Stimulated activated CD4-positive, alpha-beta T cell treated with anti-CD3 and anti-CD28 coated beads, Interleukin-2, amount 100 ng/mL, for 24 hours (primary cell): Measurements from ENCODE around the gene UACA.
"Not testable (repeated sequence)": the region's sequence is repeated elsewhere in the genome, so short reads cannot be mapped to it uniquely, and the experiment has no call there.

Experiments
- DNase-seq, 2 donors: peaks; one replicate each; pipeline ENCODE4 v3.0.0-alpha.2; 2020

UACA gene

DNA sequence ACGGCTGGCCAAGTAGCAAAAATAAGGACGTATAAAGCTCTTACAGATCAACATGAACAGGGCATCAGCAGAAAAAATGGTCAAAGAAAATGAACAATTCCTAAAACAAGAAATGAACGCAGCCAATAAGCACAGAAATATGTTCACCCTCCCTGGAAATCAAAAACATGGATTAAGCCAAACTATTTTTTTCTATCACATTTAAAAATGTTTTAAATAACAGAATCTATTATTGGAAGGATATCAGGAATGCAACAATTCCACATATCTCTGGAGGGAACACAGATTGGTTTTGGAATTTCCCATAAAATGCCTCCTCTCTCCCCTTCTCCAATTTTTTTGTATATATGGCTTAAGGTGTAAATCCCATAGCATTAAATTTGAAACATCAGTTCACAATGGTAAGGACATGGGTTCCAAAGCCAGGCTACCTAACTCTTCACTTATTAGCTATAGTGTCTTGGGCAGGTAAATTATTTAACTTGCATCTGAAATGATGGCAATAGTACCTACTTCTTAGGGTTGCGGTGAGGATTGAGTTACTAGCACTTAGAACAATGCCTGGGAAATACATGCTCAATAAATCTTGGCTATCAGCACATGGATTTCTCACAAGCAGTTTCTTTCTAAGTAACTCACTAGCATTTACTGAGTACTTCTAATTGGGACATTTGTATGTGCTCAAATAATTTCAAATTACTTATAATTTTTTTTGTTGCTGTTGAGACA lies 10.1 kb downstream of the UACA start:
- DNase-seq: no peak

- DNase-seq: no peak
Observed at GRCh38 chr15:70752193-70752635, 11.1 kb downstream of the UACA start.

- DNase-seq: no peak
Observed at GRCh38 chr15:70750203-70750869, 13.0 kb downstream of the UACA start.

GRCh38 chr15:70748281-70748747 lies 15.0 kb downstream of the UACA start:
- no peak for DNase-seq

DNA sequence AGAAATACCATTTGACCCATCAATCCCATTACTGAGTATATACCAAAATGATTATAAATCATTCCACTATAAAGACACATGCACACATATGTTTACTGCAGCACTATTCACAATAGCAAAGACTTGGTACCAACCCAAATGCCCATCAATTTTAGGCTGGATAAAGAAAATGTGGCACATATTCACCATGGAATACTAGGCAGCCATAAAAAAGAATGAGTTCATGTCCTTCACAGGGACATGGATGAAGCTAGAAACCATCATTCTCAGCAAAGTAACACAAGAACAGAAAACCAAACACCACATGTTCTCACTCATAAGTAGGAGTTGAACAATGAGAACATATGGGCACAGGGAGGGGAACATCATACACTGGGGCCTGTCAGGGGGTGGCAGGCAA lies 16.8 kb downstream of the UACA start:
- DNase-seq: not testable (repeated sequence)

- no peak for DNase-seq
Observed at GRCh38 chr15:70742928-70743327, 20.4 kb downstream of the UACA start.

DNA sequence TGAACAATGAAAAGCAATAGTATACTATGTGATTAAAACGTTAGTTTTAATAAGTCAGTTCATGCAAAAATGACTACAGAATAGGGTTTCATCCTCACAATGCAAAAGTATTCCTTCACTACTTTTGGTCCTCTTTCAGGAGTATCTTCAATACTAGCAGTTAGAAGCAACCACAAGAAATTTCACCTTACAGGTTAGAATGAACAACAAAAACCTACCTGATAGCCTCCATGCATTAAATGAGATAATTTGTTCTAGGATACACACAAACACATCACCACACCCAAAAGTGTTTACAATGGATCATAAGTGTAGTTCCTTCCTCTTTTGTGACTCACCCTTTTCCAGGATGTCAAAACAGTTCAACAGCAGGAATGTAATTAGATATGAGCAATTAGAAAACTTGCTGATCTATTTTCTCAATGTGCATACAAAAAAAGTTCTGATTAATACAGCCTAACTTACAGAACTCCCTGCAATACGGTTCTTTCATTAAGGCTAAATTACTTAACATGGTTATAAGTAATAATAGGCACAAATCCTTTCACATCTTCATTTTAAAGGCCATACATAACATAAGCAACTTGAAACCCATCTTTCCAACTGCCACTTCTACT lies 21.6 kb downstream of the UACA start:
- no peak for DNase-seq

- DNase-seq: no peak
Observed at GRCh38 chr15:70741107-70741531, 22.2 kb downstream of the UACA start.

GRCh38 chr15:70735040-70735439 lies 28.3 kb downstream of the UACA start:
- not testable (repeated sequence) for DNase-seq

GRCh38 chr15:70729164-70729563 lies 34.2 kb downstream of the UACA start:
- DNase-seq: no peak

DNA sequence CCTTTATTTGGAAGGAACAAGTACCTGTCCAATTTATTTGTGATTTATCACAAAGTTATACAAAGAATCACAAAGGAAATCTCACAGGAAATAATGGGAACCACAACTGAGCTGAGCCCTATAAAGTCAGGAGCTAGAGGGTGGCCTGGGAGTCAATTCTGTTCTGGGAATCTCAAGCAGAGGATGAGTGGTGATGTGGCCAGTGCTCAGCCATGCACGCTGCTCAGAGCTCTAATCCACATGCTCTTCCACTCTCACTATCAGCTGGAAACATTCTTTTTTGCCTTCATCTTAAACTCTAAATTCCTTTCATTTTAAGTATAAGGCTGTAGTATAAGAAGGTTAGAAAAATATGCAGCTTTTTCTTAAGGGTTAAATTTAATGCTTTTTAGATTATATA lies 36.6 kb downstream of the UACA start:
- DNase-seq: no peak

DNA sequence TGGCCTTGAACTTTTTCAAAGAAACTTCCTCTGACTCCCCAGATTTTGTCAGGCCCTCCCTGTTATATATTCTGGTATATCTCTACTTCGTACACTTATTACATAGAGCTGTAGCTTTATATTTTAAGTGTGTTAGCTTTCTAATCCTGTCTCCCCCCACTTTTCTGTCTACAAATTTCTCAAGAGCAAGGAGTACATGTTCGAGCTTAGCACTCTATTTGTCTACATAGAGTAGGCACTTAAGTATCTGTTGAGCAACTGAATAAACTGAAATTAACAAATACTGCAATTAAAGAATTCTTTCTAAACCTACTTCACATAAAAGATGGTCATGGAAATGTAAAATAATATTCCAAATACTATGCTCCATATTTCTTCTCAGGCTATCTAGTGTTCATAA lies 39.4 kb downstream of the UACA start:
- DNase-seq: no peak

GRCh38 chr15:70723122-70723422 lies 40.3 kb downstream of the UACA start:
- no peak for DNase-seq

GRCh38 chr15:70722266-70723121 lies 40.9 kb downstream of the UACA start:
- DNase-seq: no peak

DNA sequence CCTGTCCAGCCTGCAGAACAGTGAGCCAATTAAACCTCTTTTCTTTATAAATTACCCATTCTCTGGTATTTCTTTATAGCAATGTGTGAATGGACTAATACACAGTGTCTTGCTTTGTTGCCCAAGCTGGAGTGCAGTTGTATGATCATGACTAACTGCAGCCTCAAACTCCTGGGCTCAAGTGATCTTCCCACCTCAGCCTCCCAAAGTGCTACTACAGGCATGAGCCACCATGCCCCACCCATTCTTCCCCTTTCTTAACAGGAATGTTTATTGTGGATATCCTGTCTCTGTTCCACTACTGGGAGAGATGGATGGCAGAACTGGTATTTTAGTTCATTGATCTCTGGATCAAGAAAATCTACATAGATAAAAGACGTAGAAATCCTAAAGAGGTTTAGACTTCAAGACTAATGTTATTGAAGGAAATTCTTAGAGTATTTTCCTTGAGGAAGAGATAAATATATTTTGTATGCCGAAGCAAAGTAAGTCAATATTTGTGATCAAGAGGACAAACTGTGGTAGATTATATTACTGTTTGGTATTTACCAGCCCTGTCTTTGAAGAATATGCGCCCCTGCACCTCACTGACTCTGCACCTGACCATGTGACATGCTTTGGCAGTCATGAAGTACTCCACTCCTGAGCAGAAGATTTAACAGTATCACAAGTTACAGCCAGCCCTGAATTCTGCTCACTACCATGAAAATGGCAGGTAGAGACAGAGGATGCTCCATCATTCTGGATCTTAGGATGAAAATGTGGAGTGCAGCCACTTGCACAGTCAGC lies 42.9 kb downstream of the UACA start:
- no peak for DNase-seq

DNA sequence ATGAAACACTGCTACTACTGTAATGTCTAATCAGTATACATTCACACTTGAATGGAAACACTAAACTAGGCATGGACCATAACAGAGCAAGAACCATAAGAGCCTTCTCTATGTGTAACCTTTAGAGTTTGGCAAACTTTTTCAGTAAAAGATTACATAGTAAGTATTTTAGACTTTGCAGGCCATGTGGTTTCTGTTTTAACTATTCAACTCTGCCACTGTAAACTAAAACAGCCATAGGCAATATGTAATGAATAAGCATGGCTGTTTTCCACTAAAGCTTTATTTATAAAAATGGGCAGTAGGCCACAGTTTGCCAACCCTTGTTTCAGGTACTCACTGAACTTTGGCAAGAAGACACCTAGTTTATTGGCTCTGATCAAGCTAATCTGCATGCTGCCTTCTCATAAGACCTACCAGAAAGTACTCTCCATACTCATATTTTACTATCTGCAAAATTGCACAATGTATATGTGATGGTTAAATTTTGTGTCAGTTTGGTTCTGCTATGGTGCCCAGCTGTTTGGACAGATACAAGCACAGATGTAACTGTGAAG lies 46.0 kb downstream of the UACA start:
- DNase-seq: no peak

- DNase-seq: no peak
Observed at GRCh38 chr15:70715840-70716485, 47.4 kb downstream of the UACA start.

GRCh38 chr15:70714565-70714964 lies 48.8 kb downstream of the UACA start:
- no peak for DNase-seq

DNA sequence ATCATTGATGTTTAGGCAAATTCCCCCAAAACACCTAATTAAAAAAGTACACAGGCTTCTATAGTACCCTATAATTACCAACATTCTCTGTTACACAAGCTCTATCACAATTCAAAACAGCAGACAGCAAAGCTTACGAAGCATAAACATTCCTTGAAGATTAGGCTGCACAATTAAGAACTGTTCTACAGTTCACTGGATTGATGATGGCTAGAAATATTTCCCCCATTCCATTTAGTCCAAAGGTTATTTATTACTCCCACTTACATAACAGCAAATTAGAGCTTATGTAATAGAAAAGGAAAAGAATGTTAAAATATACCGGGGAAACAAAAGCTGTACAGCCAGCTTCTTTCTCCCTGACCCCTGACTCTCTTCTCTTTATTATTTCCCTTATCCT lies 49.3 kb downstream of the UACA start:
- DNase-seq: no peak

- DNase-seq: no peak
Observed at GRCh38 chr15:70712271-70712670, 51.1 kb downstream of the UACA start.

DNA sequence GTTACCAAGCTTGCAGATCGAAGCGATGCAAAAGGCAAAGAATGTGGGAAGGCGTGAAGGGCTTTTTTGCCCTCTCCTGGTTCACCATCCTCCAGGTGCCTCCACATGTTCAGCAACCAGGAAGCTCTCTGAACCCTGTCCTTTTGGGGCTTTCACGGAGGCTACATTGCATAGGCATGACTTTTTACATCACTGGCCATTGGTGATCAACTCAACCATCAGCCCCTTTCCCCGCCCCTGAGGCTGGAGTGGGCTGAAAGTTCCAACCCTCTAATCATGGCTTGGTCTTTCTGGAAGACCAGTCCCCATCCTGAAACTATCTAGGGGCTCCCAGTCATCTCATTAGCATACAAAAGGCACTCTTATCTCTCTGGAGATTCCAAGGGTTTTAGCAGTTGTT lies 52.6 kb downstream of the UACA start:
- DNase-seq: no peak

DNA sequence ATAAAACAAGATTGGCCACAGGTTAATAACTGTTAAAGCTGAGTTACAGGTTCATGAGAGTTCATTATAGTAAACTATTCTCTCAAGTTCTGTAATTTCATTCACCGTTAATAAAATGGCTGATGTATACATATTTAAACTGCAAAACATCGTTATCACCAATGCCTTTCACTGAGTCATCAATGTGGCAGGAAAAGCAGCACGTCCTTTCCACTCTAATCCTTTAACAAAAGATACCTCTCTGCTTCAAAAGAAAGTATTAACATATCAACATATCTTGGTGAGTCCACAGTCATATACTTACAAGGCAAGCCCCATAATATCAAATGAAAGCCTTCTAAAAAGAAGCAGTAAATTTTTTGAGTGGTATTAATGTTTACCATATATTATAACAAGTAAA lies 54.5 kb downstream of the UACA start:
- DNase-seq: no peak
